Superior temporal gyrus (tissue), 1 donor: ENCODE results near the gene ECT2.
A peak's percentile ranks its signal among the peaks of the same experiment; 100 is the strongest.
"Not testable (repeated sequence)": the region's sequence is repeated elsewhere in the genome, so short reads cannot be mapped to it uniquely, and the experiment has no call there.

ENCODE experiments used
- DNase-seq: peaks from one replicate; pipeline ENCODE4 v3.0.0-alpha.2; 2016; ENCODE audit errors: extremely low spot score

ECT2 gene

GRCh38 chr3:172750368-172751174 is at the start of gene ECT2:
TSS of gene ECT2 (plus strand) at chr3:172750726. CDS start at chr3:172754531, 3,805 bp downstream.
- peak; percentile 100 for DNase-seq

- DNase-seq, result no peak
These were observed 49.5 kb upstream of the ECT2 start for GRCh38 chr3:172700936-172701455.

- DNase-seq, result no peak
These were observed 48.8 kb upstream of the ECT2 start for GRCh38 chr3:172701751-172702150.

- DNase-seq, result no peak
These were observed 48.3 kb upstream of the ECT2 start for GRCh38 chr3:172702256-172702655.

GRCh38 chr3:172702731-172703130 is 47.8 kb upstream of the ECT2 start:
- DNase-seq, result not testable (repeated sequence)

- no peak for DNase-seq
These were observed 46.5 kb upstream of the ECT2 start for GRCh38 chr3:172704001-172704400.

- DNase-seq, result no peak
These were observed 45.4 kb upstream of the ECT2 start for GRCh38 chr3:172705170-172705569.

- no peak for DNase-seq
These were observed 43.5 kb upstream of the ECT2 start for GRCh38 chr3:172707030-172707429.

- DNase-seq, result no peak
These were observed 42.6 kb upstream of the ECT2 start for GRCh38 chr3:172707967-172708366.

GRCh38 chr3:172708921-172709773 is 41.4 kb upstream of the ECT2 start:
- no peak for DNase-seq

- peak; percentile 57 for DNase-seq
These were observed 40.5 kb upstream of the ECT2 start for GRCh38 chr3:172709774-172710663.

GRCh38 chr3:172710664-172711453 is 39.7 kb upstream of the ECT2 start, which contains the start of gene NCEH1:
TSS of gene NCEH1 (minus strand) at chr3:172711067. CDS start at chr3:172710984, 83 bp downstream.
- peak; percentile 88 for DNase-seq

GRCh38 chr3:172711454-172711795 is 39.1 kb upstream of the ECT2 start:
- no peak for DNase-seq

- DNase-seq, result no peak
These were observed 37.2 kb upstream of the ECT2 start for GRCh38 chr3:172713316-172713715.

GRCh38 chr3:172716476-172716875 is 34.0 kb upstream of the ECT2 start:
- DNase-seq, result no peak

GRCh38 chr3:172717493-172718088 is 32.9 kb upstream of the ECT2 start:
- no peak for DNase-seq

- not testable (repeated sequence) for DNase-seq
These were observed 27.9 kb upstream of the ECT2 start for GRCh38 chr3:172722536-172723040.

GRCh38 chr3:172726380-172726779 is 24.1 kb upstream of the ECT2 start:
- no peak for DNase-seq

- no peak for DNase-seq
These were observed 15.5 kb upstream of the ECT2 start for GRCh38 chr3:172735014-172735413.

GRCh38 chr3:172739462-172739861 is 11.1 kb upstream of the ECT2 start:
- no peak for DNase-seq
